Adrenal gland (tissue), 5 donors: Measurements from ENCODE around the gene MED1.

Experiments
- POLR2A ChIP-seq, 2 donors: fragments of 450-650 bp; IDR thresholded peaks; one replicate each; pipeline ENCODE4 v1.6.1; 2017; ENCODE audit warnings: antibody characterized with exemption in 2 of 2, mild to moderate bottlenecking in 2 of 2, moderate library complexity in 1 of 2
- TF ChIP-seq, protein P1 (sequence below), 6 experiments: fragments of 450-650 bp in 4 of 6; fragments of 200-600 bp in 2 of 6; sonication (generic) in 1 of 6; IDR thresholded peaks; 1 replicate in 5 of 6; 2 replicates in 1 of 6; pipeline versions ENCODE4 v1.5.1 to v1.8.0; 2016 to 2021; ENCODE audit warnings: antibody characterized with exemption in 6 of 6, mild to moderate bottlenecking in 2 of 6, moderate library complexity in 1 of 6
- donor health status: DM: no; HTN: no; CAD: no.

- no peak for TF ChIP-seq POLR2A (IDR thresholded peaks at IDR 0.05)
- TF ChIP-seq, protein P1, sequence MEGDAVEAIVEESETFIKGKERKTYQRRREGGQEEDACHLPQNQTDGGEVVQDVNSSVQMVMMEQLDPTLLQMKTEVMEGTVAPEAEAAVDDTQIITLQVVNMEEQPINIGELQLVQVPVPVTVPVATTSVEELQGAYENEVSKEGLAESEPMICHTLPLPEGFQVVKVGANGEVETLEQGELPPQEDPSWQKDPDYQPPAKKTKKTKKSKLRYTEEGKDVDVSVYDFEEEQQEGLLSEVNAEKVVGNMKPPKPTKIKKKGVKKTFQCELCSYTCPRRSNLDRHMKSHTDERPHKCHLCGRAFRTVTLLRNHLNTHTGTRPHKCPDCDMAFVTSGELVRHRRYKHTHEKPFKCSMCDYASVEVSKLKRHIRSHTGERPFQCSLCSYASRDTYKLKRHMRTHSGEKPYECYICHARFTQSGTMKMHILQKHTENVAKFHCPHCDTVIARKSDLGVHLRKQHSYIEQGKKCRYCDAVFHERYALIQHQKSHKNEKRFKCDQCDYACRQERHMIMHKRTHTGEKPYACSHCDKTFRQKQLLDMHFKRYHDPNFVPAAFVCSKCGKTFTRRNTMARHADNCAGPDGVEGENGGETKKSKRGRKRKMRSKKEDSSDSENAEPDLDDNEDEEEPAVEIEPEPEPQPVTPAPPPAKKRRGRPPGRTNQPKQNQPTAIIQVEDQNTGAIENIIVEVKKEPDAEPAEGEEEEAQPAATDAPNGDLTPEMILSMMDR (IDR thresholded peaks at IDR 0.05), result no peak
Observed at GRCh38 chr17:39406951-39407350, 44.1 kb downstream of the MED1 start.
